ENCODE data around the gene LASP1.

LASP1 gene

DNA sequence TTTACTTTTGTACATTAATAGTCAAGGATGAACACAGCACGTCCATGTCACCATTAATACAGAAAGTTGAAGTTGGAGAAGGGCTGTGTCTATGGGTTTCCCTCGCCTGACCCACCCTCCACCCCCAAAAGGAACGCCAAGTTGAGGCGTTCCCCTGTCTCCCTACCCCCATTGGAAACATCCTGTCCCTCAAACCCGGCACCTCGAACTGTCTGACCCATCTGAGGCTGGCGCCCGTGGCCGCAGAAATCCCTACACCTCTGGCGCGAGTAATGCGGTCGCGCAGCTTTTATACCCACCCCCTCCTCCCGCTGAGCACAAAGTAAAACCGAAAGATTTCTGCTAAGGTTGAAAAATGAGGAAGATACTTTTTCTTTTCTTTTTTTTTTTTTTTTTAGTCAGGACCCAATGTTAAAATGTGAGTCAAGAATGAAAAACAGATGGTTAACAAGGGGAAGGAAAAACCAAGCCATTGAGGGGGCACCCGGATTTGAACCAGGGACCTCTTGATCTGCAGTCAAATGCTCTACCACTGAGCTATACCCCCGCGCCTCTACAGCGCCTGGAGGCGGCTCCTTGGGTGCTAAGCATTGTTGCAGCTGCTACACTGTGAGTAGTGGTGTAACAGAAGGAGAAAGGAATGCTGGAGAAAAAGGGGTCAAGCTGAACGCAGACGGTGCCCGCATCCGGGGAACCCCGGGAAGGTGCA lies 887 bp upstream of the LASP1 start:
- peak; percentile 82 to 95 (median 88) for DNase-seq (ENCODE audit: low read depth in 4 of 4, low spot score in 1 of 4)

DNA sequence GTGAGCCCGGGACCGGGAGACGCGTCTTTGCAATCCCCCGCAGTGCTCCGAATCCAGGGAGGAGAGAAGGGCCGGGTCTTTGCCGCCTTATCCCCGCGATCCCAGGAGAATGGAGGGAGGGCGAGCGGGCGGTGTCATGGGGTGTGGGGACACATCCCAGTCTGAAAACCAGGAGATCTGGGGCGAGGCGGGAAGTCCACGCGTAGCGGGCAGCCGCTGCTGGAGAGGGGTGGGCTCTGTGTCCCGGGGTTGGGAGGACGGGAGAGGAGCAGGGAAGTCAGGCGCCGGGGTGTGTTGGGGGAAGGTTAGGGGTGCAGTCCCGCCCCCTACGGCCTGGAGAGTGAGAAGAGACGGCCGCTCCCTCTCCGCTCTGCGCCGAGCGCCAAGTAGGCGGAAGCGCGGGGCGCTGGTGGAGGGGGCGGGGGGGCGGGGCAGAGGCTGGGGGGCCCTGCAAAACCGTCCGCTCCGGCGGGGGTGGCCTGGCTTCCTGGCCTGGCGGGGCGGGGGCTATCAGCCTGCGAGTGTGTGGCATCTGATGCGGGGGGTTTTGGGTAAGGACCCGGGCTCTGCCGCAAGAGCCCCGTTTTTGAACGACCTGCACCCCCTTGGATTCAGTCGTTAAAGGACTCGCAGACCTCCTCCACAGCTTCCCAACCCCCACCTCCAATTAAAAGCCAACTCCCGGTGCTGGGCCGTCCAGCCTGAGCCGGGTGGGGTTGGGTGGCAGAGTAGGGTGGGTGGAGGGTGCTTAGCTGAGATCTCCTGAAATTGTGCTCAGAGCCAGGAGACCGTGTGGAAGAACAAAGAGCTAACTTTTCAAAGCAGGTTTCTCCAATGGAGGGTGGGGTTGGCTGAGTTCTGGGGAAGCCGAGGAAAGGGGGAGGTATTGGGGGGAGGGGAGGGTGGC lies 654 bp downstream of the LASP1 start:
- DNase-seq (ENCODE audit: low read depth in 4 of 4, low spot score in 1 of 4) = peak in 1 of 4 experiments; percentile 71

DNA sequence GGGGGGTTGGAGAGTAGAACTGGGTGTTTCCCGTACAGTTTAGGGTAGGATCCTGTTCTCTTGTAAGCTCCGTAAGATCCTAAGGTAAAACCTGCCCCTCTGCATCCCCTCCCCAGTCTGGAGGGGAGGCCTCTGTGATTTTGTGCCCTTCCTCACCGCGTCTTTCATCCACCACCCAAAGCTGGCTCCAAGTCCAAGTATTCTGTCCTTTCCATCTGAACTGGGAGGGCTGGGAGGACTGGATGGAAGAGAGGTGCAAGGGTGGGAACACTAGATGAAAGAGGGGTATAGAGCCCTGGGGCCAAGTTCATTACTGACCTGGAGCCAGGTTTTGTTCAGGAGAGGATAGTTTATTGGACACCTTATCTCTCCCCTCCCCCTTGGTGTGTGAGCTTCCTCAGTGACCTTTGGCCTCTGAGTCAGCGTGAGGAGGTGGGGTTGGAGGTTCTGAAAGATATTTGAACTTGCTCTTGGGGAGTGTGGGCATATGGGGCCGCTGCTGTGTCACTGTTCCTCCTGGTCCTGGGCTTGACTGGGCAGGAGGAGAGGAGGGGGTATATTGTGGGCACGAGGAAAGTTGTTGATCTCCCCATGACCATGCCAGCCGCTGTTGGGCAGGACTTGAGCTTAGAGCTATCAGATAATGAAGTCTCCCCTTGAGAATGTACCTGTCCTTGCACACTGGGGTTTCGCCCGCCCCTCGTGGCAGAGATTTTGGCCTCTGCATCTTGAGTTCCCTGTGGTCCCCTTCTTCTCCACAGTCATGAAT lies 1.6 kb downstream of the LASP1 start:
- DNase-seq (ENCODE audit: low read depth in 4 of 4, low spot score in 1 of 4) = peak in 2 of 4 experiments; percentile 61 to 73

DNA sequence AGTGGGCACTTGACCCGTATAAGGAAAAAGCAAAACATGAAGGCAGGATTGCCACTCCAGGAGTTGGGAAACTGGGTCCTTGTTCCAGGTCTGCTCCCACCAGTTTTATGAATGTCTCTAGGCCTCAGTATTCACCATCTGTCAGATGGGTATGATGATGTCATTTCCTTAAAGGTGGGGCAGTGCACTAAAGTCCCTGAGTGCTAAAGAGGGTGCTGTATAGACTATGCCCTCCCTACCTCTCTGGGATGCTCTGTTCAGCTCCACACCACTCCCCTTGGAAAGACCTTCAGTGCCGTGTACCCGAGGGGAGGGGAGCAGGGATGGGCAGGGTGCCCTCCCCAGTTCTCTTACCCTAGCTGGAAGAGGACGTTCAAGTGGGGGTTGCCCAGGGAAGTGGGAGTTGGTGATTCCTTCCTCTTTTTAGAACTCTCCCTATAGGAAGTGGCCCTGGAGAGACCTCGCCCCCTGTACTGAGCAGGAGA lies 2.2 kb downstream of the LASP1 start:
- DNase-seq (ENCODE audit: low read depth in 4 of 4, low spot score in 1 of 4) = no peak

DNA sequence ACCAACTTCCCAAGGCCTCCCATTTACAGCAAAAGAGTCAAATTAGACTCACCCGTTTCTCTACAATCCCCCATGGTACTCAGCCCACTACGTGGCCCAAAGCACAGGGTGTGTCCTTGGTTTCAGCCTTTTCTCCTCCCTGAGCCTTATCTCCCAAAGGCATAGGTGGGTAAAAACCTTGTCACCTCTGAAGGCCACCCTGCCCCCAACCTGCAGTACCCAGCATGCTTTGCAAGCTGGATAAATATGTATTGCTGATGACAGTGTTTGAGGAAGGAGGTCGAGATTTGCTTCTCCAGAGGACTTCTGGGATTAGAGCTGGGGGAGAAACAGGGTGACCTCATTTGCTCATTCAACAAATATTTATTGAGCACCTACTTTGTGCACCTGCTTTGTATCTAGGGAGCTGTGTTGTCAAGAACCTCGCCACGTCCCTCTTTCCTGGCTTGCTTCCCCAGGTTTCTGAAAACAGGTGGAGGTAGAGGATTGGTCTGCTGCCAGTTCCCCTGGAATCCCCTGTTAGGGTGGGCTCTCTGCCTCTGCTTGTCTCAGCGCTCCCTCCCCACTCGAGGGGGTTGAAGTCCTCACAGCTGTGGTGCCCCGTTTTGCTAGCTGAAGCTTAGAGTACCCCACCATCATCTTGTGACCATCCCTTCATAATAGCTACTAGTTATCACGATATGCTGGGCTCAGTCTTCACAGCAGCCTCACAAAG lies 3.0 kb downstream of the LASP1 start:
- DNase-seq (ENCODE audit: low read depth in 4 of 4, low spot score in 1 of 4) = no peak

DNA sequence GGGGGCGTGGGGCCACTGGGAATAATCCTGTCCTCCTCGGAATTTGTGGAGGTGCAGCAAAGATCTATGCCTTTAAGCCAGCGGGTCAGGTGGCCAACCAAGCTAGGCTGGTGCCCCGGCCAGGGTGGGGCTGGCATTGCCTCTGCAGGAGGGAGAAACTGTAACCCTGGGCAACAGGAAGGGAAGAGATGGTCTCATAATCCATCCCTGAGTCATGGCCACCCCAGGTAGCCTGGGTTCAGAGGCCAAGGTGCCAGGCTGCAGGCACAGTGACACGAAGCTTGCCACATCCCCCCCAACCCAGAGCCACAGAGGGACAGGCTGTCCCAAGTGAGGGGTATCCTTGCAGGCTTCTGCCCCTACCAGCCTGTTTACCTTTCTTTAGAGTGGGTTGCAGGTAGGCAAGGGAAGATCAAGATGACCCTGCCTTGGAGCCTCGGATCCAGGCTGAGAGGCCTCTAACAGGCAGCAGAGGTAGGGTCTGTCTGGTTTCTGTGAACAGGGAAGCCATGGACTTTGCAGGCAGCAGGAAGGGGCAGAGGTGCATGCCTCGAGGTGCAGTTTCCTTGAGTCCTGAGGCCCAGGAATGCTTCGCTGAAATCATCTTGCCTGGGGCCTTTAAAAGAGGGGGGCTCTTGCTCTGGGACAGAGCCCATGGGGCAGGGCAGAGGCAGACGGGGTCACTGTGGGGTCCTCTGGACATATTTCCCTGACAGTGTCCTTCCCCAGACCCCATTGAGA lies 4.0 kb downstream of the LASP1 start:
- DNase-seq (ENCODE audit: low read depth in 4 of 4, low spot score in 1 of 4) = no peak

DNA sequence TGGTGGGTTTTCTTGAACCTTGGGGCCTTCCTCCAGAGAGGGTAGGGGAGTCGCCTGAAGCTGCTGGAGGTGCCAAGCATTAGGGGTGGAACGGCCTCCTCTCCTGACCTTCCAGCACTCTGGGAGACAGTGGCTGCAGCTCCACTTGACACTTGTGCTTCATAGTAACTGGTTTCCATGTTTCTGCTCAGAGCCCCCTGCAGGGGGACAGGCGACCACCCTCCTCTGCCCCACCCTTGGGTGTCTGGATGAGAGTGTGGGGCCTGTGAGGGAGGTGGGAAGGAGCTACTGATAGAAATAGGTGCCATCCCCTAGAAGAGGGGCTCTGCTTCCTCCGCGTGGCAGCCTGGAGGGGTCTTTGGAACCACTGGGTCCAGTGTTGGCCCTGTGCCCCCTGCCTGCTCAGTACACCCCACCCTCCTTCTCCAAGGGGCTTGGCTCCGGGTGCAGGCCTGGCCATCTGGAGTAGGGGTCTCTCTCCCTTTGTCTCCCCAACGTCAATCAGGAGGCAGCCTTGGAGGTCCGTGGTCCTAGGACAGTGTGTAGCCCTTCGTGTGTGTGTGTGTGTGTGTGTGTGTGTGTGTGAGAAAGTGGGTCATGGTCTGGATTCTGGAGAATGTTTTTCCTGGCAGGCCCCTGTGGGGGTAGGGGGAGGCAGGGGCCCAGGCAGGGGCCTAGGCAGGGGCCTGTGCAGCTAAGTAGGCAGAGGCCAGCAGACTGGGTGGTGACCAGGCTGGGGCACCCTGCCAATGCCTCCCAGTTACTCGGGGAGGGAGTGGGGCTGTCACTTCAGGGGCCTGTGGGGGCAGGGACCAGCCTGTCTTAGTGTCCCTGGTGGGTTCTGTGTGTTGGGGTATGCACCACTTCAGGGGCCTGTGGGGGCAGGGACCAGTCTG lies 4.9 kb downstream of the LASP1 start:
- no peak for DNase-seq (ENCODE audit: low read depth in 4 of 4, low spot score in 1 of 4)

DNA sequence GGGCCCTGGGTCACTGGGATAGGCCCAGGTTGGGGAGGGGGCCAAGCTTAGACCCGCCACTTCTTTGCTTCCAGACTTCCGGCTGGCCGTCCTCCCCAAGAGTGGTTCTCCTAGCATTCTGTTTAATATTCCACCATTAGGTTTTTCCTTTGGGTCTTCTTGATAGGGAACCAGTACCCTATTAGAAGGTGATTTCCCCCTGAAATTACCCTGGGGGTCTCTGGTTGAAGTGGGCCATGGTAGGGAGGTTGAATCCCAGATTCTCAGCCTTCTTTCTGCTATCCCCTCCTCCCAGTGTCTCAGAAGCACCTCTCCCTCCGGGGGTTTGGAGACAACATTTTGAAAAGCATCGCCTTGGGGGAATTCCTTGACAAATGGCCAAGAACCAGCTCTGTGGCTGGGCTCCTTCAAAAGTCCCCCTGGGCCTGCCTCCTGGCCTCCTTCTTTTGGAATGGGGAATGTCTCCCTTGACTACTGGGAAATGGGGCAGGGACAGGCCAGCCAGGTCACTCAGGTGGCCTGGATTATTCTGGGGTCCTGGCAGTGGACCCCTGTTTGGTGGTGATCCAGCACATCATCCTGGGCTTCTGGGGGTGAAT lies 5.7 kb downstream of the LASP1 start:
- no peak for DNase-seq (ENCODE audit: low read depth in 4 of 4, low spot score in 1 of 4)

DNA sequence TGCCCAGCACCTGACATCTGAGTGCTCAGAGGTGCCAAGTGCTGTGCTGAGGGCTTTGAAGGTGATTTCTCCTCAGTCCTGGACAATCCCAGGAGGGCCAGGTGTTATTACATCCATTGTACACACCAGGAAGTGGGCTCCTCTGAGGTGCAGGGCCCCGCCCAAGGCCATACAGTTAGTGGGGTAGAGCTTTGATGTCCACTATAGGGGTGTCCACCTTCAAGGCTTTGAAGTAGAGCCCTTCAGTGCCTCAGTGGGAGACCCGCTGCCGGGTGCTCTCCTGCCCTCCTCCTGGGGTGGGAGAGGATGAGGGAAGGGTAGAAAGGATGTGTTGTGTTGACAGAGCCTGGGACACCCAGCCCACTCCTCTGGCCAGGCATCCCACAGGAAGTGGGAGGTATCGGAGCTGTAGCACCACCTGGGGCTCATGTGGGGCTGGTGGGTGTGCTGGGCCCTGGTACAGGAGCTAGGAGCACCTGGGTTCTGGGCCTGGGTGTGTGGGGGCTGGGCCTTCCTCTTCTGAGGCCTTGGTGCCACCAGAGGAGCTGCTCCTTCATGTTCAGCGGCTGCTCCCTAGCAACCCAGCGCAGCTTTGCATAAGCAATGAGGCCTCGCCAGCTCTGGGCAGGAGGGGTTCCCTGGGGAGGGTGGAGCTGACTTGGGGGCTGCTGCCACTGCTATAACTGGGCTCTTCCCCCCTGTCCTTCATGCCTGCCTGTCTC lies 7.4 kb downstream of the LASP1 start:
- no peak for DNase-seq (ENCODE audit: low read depth in 4 of 4, low spot score in 1 of 4)

DNA sequence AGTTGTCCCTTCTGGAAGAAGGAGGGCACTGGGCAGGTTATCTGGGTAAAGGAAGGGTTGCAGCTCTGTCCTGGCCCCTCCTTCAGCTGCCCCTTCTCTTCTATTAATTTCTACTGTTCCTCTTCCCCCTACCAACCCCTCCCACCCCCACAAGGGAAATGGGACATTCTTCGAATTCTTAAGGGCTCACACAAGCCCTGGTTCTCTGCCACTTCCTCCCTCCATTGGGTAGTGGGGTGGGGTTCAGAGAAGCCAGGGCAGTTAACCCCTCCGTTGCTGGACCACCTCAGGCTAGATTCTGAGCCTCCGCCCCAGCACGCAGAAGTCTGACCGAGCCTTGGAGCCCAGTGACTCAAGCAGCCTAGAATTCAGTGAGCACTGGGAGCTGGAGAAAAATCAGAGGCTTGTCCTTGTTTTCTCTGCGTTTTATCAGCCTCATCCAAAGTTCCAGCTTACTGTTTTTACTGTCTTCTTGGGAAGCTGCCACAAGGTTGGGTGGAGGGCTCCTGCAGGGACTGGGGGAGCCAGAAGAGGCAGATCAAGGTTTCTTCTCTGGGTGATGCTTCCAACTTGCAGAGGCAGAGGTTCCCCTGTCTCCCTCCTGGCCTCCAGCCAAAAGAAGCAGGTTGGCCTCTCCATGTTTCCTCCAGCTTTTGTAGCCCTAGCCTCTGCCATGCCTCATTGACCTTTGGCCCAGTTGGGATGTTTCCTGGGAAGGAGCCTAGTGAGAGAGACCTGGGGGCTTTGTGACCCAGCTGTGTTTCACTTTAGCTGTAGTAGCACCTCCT lies 10.2 kb downstream of the LASP1 start:
- DNase-seq (ENCODE audit: low read depth in 4 of 4, low spot score in 1 of 4) = no peak

DNA sequence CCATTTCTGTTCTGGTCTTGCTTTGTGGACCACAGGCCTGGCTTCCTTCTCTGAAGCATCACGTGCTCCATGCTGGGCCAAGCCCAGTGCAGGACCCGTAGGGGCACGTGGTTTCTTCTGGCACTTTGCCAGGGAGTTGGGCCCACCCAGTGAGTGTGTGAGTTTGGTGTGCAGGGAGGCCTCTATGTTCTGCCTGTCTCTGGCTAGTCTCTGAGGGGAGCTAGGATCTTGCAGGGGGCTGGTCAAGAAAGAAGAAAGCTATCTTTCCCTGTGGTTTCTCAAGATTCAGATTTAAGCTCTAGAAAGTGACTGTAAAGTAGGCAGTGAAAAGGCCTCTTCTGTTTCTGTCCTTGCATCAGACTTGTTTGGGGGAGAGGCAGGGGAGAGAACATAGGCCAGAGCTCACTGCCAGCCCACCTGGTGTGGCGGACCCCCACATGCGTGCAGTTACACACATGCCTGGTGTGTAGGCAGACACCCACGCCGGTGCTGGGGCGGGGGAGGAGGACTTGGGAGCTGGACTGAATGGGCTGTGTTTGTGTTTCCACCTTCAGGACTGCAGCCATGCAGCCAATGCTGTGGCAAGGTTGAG lies 11.8 kb downstream of the LASP1 start:
- DNase-seq (ENCODE audit: low read depth in 4 of 4, low spot score in 1 of 4) = no peak

DNA sequence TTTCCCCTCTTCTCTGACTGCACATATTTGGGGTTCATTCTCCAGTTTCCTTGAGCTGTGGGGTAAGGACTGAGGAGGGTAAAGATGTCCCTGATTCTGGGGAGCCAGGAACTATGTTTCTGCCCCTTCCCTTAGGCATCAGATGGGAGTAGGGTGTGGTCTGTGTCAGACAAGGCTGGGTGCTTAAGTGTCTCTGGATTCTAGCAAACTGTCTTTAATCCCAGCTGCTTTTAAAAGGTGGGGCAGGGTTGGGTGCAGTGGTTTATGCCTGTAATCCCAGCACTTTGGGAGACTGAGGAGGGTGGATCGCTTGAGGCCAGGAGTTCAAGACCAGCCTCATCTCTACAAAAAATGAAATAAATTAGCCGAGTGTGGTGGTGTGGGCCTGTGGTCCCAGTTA lies 13.0 kb downstream of the LASP1 start:
- DNase-seq (ENCODE audit: low read depth in 4 of 4, low spot score in 1 of 4) = no peak

DNA sequence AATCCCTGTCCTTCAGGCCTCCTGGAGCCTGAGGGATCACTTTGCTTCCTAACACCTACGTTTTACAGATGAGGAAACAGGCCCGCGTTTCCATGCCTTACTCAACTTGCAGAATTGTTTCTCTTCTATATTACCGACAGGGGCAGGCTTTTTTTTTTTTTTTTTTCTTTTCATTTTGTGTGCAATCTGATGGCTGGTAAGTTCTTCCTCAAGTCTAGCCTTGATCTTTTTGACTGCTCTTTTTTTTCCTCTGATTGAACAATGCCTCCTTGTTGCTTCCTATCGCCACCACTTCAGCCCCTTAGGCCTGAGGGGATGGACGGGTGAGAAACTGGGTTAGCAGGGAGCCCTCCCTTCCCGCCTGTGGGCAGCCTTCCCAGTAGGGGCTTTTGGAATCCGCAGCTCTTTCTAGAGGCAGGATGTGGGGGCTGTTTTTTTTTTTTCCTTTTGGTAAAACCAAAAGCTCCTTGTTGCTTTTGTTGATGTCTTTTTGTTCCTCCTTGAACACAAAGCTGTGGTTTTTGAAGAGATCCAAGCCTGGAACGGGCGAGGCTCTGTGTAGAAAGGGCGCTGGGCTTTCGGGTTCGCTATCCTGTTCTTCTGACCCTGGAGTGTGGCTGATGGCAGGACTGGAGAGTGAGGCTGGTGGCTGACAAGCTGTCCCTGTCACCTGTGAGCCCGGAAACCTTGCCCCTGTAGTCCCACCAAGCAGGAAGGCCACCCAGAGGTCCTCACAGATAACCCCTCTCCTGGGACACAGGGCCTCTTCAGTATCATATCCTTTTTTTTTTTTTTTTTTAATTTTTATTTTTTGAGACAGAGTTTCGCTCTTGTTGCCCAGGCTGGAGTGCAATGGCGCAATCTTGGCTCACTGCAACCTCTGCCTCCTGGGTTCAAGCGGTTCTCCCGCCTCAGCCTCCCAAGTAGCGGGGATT lies 14.0 kb downstream of the LASP1 start:
- no peak for DNase-seq (ENCODE audit: low read depth in 4 of 4, low spot score in 1 of 4)

DNA sequence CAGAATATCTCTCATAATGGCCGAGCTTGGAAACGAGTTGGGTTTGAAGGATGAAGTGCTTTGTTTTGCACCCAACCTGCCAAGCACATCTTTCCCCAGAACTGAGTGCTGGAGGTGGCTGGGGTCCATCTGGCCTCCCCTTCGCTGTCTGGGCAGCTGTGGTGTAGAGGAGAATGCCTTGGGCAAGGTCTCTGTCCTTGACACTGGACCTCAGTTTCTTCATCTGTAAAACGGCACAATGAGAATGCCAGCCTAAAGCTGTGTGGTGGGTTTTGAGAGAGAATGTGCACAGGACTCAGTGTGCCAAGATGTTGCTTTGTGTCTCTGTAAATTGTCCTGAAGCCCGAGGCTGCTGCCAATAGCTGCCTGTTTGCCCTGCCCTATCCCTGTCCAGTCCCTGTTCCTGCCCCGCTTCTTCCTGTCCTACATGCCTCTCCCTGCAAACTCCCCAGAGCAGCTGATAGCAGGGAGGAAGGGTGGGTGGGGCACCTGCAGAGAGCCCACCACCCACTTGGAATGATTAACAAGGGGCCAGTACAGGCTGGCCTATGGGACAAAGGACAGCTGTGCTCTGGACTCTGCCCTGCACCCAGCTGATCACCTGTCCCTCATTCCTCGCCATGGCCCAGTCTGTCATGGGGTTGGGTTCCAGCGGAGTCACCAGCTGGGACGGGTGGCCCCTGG lies 15.3 kb downstream of the LASP1 start:
- no peak for DNase-seq (ENCODE audit: low read depth in 4 of 4, low spot score in 1 of 4)
